Measurements from ENCODE around the gene SPEN.
A peak's percentile ranks its signal among the peaks of the same experiment; 100 is the strongest.

The SPEN gene

DNA sequence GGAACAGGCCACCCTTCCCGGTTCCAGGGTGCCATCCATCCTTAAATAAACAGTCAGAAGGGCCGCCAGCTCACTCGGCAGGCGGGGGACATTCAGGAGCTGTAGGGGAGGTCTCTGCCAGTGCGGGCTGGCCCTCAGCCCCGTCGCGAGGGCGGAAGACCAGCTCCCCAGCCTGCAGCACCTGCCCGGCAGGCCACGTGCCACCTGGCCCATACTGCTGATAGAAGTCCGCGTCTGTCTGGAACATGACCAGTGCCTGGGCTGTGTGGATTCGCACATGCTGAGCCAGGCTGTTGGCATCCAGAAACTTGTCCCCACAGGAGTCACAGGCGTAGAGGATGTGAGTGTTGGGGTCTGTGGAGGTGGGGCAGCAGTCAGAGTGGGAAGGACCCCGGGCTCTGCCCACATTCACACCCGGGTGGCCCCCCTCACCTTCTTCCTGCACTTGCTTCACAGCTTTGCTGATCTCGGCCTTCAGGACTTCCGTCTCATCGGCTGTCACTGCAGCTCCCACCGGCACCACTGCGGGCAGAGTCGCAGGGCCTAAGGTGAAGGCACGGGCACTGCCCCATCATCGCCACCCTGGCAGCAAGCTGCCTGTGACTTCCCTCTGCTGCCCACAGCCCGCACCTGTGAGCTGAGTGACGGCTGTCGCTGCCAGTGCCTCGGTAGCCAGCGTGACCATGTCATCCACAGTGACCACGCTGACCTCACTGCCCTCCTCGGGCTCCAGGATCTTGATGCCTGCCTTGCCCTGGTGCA lies 94.6 kb downstream of the SPEN start:
- Mint-ChIP-seq H3K9me3 (no peaks in the 10 kb centered on the region), H3K4me3 (no peak overlapping the region), H3K4me1 (peaks cover 7% of the 10 kb centered on the region), H3K27me3 (no peaks in the 10 kb centered on the region), H3K27ac (peak overlapping the region; percentile 72), H3K36me3 (peaks cover 7% of the 10 kb centered on the region)

GRCh38 chr1:15942661-15943327 lies 95.3 kb downstream of the SPEN start:
- Mint-ChIP-seq H3K27me3 (no peaks in the 10 kb centered on the region), H3K27ac (peak overlapping the region; percentile 72), H3K9me3 (no peaks in the 10 kb centered on the region), H3K36me3 (peaks cover 5% of the 10 kb centered on the region), H3K4me1 (peaks cover 10% of the 10 kb centered on the region), H3K4me3 (no peak overlapping the region)

GRCh38 chr1:15943328-15943991 lies 96.0 kb downstream of the SPEN start:
- no peak overlapping the region for H3K4me3 Mint-ChIP-seq
- no peaks in the 10 kb centered on the region for H3K27me3 Mint-ChIP-seq
- H3K4me1 Mint-ChIP-seq, result peaks cover 17% of the 10 kb centered on the region
- H3K27ac Mint-ChIP-seq, result no peak overlapping the region
- H3K36me3 Mint-ChIP-seq, result peaks cover 5% of the 10 kb centered on the region
- no peaks in the 10 kb centered on the region for H3K9me3 Mint-ChIP-seq

- Mint-ChIP-seq H3K27ac (no peak overlapping the region), H3K36me3 (peaks cover 5% of the 10 kb centered on the region), H3K4me3 (no peak overlapping the region), H3K27me3 (no peaks in the 10 kb centered on the region), H3K9me3 (no peaks in the 10 kb centered on the region), H3K4me1 (peaks cover 22% of the 10 kb centered on the region)
Observed at GRCh38 chr1:15943992-15944307, 96.4 kb downstream of the SPEN start.

GRCh38 chr1:15944308-15945010 lies 97.0 kb downstream of the SPEN start:
- Mint-ChIP-seq H3K4me1 (peaks cover 23% of the 10 kb centered on the region), H3K36me3 (peaks cover 4% of the 10 kb centered on the region), H3K27ac (no peak overlapping the region), H3K4me3 (no peak overlapping the region), H3K9me3 (no peaks in the 10 kb centered on the region), H3K27me3 (no peaks in the 10 kb centered on the region)

- no peaks in the 10 kb centered on the region for H3K9me3 Mint-ChIP-seq
- H3K27ac Mint-ChIP-seq, result no peak overlapping the region
- no peak overlapping the region for H3K4me3 Mint-ChIP-seq
- H3K36me3 Mint-ChIP-seq, result peaks cover 2% of the 10 kb centered on the region
- no peaks in the 10 kb centered on the region for H3K27me3 Mint-ChIP-seq
- H3K4me1 Mint-ChIP-seq, result peaks cover 31% of the 10 kb centered on the region
Observed at GRCh38 chr1:15945011-15945831, 97.7 kb downstream of the SPEN start.

DNA sequence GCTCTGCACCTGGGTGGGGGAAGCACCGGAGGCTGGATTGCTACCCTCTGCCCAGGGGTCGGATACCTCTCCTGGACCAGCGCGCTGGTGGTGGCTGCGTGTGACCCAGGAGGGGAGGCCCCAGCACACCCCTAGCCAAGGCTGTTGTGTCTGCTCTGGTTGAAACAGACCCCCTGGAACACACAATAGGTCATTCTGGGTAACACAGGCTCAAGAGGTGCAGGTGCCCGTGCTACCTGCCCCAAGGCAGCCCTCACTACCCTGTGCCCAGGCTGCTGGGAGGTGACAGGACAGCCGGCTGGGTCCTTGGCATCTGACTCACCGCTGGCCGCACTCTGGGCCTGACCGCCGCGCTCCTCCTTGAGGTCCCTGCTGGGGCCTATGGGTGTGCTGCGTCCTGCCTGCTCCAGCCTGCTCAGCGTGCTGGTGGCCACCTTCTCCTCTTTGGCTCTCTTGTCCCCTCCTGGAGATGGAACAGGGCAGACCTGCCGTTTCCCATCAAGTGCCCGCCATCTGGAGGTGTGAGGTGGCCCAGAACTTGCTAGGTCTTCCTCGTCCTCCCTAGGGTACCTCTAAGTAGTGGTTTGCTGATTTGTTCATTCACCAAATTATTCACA lies 98.4 kb downstream of the SPEN start:
- no peak overlapping the region for H3K4me3 Mint-ChIP-seq
- peak overlapping the region; percentile 85 for H3K27ac Mint-ChIP-seq
- peaks cover 3% of the 10 kb centered on the region for H3K36me3 Mint-ChIP-seq

GRCh38 chr1:15946571-15947381 lies 99.3 kb downstream of the SPEN start:
- Mint-ChIP-seq H3K36me3 (peaks cover 5% of the 10 kb centered on the region), H3K27ac (peak overlapping the region; percentile 85), H3K9me3 (no peaks in the 10 kb centered on the region), H3K27me3 (no peaks in the 10 kb centered on the region), H3K4me1 (peaks cover 46% of the 10 kb centered on the region), H3K4me3 (no peak overlapping the region)

More for the DNA sequence above, 98.4 kb downstream of the SPEN start:
- Mint-ChIP-seq H3K4me1 (peaks cover 38% of the 10 kb centered on the region), H3K27me3 (no peaks in the 10 kb centered on the region), H3K9me3 (no peaks in the 10 kb centered on the region)

DNA sequence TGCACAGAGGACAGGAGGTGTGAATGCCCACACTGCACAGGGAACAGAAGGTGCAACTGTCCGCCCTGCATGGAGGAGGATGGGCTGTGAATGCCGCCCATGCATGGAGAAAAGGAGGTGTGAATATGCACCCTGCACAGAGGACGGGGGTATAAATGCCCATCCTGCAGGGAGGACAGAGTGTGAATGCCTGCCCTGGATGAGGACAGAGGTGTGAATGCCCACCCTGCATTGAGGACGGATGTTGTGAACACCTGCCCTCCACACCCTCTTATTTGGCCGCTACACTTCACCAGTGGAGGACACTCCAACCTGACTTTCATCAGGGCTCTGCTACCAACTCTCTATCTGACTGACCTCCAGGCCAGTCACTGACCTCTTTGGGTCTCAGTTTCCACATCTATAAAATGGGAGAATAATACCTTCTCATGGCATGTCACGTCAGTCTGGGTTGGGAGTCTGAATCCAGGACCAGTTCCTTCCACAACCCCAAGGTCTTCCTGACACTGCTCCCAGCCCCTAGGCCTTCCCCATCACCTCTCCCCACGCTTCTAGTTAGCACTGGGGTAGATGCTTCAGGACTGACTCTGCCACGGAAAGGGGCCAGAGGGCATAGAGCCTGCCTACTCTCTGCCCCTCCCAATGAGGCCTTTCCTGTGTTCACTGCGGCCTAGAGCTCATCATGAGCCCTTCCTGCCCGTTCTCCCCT lies 100.0 kb downstream of the SPEN start:
- Mint-ChIP-seq H3K27me3 (no peaks in the 10 kb centered on the region), H3K4me1 (peaks cover 54% of the 10 kb centered on the region), H3K4me3 (no peak overlapping the region), H3K27ac (peak overlapping the region; percentile 100), H3K36me3 (peaks cover 5% of the 10 kb centered on the region), H3K9me3 (no peaks in the 10 kb centered on the region)

- H3K4me3 Mint-ChIP-seq, result peak overlapping the region; percentile 15
- no peaks in the 10 kb centered on the region for H3K9me3 Mint-ChIP-seq
- peak overlapping the region; percentile 100 for H3K27ac Mint-ChIP-seq
- peaks cover 8% of the 10 kb centered on the region for H3K36me3 Mint-ChIP-seq
- peaks cover 58% of the 10 kb centered on the region for H3K4me1 Mint-ChIP-seq
- no peaks in the 10 kb centered on the region for H3K27me3 Mint-ChIP-seq
Observed at GRCh38 chr1:15948091-15948591, 100.6 kb downstream of the SPEN start.

DNA sequence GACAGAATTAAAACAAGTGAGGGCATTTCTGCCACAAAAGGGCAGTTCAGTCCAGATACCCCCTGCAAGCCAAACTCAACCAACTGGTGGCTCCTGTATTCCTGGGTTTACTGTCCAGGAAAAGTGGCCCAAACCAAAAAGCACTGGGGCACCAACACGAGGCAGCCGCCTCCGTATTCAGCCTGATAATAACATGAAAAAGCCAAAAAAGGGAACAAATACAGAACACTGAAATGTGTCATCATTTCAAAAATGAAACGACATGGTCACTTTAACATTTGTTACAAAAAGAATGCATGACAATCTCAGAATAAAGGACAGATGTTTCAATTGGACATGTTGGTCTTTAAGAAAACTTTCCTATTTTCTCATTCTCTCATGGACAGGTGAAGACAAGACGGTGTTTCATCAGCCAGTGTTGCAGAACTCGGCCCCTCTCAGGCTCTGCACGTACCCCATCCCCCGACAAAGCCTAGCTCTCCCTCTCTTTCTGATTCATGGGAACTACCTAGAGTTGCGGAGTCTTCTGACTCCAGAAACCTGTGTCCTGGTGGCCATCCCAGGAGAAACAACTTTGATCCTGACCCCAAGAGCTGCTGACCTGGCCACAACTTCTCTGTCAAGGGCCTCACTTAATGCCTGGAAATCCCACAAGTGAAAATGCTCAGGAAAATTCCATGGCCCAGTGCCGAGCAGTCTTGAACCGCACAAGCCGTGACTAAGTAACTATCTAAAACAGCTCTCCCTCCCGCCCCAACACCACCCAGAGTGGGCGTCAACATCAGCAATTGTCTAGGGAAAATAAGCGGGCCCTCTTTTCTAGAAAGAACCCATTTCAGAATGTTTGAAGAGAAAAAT lies 101.3 kb downstream of the SPEN start:
- no peaks in the 10 kb centered on the region for H3K9me3 Mint-ChIP-seq
- H3K36me3 Mint-ChIP-seq, result peaks cover 8% of the 10 kb centered on the region
- peaks cover 65% of the 10 kb centered on the region for H3K4me1 Mint-ChIP-seq

GRCh38 chr1:15949453-15950245 lies 102.1 kb downstream of the SPEN start:
- peak overlapping the region; percentile 86 for H3K4me3 Mint-ChIP-seq
- no peaks in the 10 kb centered on the region for H3K27me3 Mint-ChIP-seq
- peaks cover 72% of the 10 kb centered on the region for H3K4me1 Mint-ChIP-seq
- H3K27ac Mint-ChIP-seq, result peak overlapping the region; percentile 100
- H3K9me3 Mint-ChIP-seq, result no peaks in the 10 kb centered on the region
- H3K36me3 Mint-ChIP-seq, result peaks cover 10% of the 10 kb centered on the region

More for the DNA sequence above, 101.3 kb downstream of the SPEN start:
- Mint-ChIP-seq H3K27me3 (no peaks in the 10 kb centered on the region), H3K27ac (peak overlapping the region; percentile 100), H3K4me3 (peak overlapping the region; percentile 58)
